Adipocyte (in vitro differentiated cells): ENCODE results near the gene CHD5.

Experiments used
- DNase-seq: peaks from one replicate; pipeline ENCODE4 v3.0.0-alpha.2; 2015; ENCODE audit warnings: low read depth
- H3K27me3 ChIP-seq: replicated peaks from 2 replicates; pipeline ENCODE4 v1.7.0; 2013; ENCODE audit warnings: mild to moderate bottlenecking, low read length, moderate library complexity; ENCODE audit not compliant: control insufficient read depth, insufficient read depth
- H3K36me3 ChIP-seq: 2 replicates; pipeline ENCODE4 v1.7.0; 2013; ENCODE audit warnings: low read length, mild to moderate bottlenecking, moderate library complexity; ENCODE audit not compliant: control insufficient read depth, insufficient read depth, severe bottlenecking
- H3K4me1 ChIP-seq: 2 replicates; pipeline ENCODE4 v1.7.0; 2013; ENCODE audit warnings: mild to moderate bottlenecking, low read length, moderate library complexity; ENCODE audit not compliant: control insufficient read depth, insufficient read depth
- H3K4me3 ChIP-seq: 2 replicates; pipeline ENCODE4 v1.7.0; 2013; ENCODE audit warnings: mild to moderate bottlenecking, low read length, moderate library complexity
- H3K9ac ChIP-seq: 2 replicates; pipeline ENCODE4 v1.7.0; 2013; ENCODE audit warnings: mild to moderate bottlenecking, low read length, moderate library complexity
- H3K9me3 ChIP-seq: 2 replicates; pipeline ENCODE4 v1.7.0; 2013; ENCODE audit warnings: mild to moderate bottlenecking, low read length, moderate library complexity; ENCODE audit not compliant: control insufficient read depth

The CHD5 gene

DNA sequence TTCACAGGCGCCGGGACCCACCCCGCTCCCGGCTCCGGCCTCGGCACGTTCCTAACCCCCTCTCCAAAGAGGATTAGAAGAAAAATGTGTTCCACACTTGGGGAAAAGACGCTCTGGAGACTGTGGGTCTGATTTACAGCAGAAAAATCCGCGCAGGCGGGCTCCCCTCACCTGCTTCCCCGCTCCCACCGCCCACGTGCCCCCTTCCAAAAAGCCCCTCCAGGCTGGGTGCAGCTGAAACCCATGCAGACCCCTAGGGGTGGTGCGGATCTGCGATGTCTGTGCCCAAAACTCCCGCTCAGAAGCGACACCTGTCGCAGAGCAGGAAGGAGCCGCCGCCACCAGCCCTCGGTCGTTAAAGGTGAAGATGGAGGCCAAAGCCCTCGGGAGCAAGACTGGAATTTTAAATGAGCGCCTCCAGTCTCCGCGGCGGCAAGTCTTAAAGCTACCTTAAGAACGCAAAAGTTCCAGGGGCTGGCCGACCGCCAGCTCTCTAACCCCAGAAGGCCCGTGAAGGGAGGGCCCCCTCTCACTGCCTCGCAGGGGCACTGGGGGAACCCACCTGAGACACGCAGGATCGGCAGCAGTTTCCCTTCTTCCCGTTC, 688 bp upstream of the CHD5 start:
- Histone ChIP-seq H3K4me1 (peaks cover 35% of the 10 kb centered on the region), H3K9me3 (no peaks in the 10 kb centered on the region), H3K9ac (no peak overlapping the region), H3K27me3 (peaks cover 32% of the 10 kb centered on the region), H3K4me3 (peak overlapping the region; percentile 27), H3K36me3 (peaks cover 5% of the 10 kb centered on the region)
- no peak for DNase-seq

DNA sequence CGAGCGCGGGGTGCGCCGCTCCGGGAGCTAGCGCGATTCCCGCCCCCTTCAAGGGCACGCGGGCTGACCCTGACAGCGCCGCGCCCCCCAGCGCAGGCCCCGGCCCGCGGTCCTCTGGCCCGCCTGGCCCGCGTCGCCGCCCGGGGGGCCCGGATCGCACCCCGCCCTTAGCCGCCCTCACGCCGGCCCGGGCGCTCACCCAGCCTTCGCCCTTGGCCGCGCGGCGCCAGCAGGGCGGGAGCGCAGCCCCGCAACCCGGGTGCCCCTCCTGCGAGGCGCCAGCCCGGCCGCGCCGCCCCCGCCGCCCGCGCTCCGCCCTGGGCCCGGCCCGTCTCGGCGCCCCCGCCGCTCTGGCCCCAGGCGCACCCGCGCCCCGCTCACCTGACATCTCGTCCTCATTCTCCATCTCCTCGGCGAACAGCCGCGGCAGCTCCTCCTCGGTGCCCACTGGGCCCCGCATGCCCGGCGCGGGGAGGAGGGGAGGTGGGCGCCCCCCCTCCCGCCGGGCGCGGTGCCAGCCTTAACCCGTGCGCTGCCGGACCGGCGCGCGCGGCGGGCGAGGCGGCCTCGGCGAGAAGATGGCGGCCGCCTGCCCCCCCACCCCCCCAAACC, 451 bp downstream of the CHD5 start:
- Histone ChIP-seq H3K9ac (no peak overlapping the region), H3K4me3 (no peak overlapping the region), H3K27me3 (peaks cover 39% of the 10 kb centered on the region), H3K9me3 (no peaks in the 10 kb centered on the region), H3K4me1 (peaks cover 27% of the 10 kb centered on the region), H3K36me3 (no peaks in the 10 kb centered on the region)
- peak; percentile 40 for DNase-seq

DNA sequence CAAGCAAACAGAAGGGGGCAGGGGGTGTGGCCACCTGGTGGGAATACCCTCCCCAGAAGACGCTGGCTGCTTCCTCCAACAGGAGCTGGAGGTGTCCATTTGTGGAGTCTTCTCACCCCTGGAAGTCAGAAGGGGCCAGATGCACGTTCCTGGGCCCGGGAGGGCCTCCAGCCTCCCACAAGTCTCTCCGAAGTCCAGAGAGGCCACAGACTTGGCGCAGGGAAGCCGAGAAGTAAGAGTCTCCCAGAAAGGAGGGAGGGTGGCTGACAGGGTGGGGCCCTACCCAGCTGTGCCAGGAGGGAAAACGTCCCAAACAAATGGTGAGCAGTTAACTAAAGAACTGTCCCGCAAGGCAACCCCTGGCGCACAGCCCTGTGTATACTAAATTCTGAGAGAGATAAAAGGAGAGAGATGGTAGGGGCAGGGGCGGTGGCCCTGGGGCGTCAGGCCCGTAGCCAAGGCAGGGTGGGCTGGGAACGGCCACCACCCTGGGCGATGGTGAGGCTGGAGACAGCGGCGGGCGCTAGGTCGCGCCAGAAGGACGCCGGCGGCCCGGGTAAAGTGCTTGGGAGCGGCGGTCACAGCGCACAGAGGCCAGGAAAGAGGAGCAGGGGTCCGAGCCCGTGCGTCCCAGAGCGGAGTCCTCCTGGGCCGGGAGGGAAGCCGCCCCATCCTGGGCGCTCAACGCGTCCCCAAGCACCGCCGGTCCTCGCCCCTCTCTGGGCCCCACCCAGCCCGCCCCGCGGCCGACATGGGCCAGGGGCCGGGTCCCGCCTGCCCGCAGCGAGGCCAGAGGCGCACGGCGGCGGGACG, 1.2 kb downstream of the CHD5 start:
- Histone ChIP-seq H3K36me3 (no peaks in the 10 kb centered on the region), H3K27me3 (peaks cover 46% of the 10 kb centered on the region), H3K4me1 (peaks cover 23% of the 10 kb centered on the region), H3K9ac (peak overlapping the region; percentile 25), H3K4me3 (no peak overlapping the region), H3K9me3 (no peaks in the 10 kb centered on the region)
- DNase-seq: peak; percentile 31

DNA sequence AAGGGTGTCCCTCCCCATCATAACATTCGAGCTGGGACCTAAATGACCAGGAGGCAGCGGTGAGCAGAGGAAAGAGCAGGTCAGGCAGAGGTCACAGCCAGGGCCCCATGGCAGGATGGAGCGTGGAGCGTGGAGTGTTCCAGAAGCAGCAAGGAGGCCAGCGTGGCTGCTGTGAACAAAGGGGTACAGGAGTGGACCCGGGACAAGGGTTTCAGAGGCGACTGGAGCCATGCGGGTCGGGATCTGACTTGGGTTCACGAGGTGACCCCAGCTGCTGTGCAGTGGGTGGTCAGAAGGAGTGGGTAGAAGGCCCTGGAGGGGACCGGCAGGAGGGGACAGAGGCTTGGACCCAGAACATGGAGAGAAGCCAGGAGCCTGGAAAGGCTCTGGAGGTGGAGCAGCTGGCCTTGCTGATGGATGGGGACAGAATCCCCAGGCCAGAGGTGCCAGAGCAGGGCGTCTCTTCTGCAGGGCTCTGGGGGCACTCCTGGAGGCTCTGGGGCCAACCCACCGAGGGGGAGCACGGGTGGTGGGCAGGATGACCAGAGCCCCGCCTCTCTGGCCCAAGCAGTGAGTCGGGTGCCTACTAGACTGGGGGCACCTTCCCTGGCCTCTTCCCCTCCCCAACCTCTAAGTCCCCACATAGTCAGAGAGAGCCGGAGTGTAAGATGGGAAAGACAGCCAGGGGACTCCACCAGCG, 2.3 kb downstream of the CHD5 start:
- Histone ChIP-seq H3K4me3 (no peak overlapping the region), H3K36me3 (no peaks in the 10 kb centered on the region), H3K27me3 (peaks cover 53% of the 10 kb centered on the region), H3K9me3 (no peaks in the 10 kb centered on the region), H3K9ac (no peak overlapping the region), H3K4me1 (peaks cover 19% of the 10 kb centered on the region)
- no peak for DNase-seq

DNA sequence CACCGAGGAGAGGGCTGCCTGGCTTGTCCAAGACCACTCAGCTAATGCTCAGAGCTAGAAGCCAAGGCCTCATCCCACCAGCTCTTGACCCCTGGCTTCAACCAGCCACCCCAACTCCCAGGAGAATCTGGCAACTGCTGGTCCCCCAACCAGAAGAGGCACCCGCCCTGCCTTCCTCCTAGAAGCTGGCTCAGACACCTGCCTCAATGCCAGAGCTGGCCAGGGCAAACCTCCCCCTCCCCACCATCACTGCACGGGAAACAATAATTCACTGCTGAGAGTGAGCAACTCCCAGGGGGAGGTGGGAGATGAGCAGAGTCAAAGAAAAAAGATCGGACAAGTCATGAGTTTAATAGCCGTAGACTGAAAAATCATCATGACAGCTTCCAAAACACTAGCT, 3.3 kb downstream of the CHD5 start:
- no peaks in the 10 kb centered on the region for H3K9me3 ChIP-seq
- DNase-seq: no peak
- H3K4me3 ChIP-seq: no peak overlapping the region
- H3K36me3 ChIP-seq: no peaks in the 10 kb centered on the region
- H3K27me3 ChIP-seq: peaks cover 59% of the 10 kb centered on the region
- H3K9ac ChIP-seq: no peak overlapping the region
- H3K4me1 ChIP-seq: peaks cover 18% of the 10 kb centered on the region

DNA sequence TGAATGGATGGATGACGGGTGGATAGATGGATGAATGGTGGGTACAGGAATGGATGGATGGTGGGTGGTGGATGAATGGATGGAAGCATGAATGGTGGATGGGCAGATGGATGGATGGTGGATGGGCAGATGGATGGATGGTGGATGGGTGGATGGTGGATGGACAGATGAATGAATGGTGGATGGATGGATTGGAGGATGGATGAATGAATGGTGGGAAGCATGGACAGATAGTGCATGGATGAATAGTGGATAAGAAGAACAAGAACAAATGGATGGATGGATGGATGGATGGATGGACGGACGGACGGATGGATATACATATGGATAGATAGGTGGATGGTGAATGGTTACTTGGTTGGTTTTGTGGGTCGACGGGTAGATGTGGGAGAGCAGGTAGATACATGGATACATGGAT, 4.7 kb downstream of the CHD5 start:
- no peak overlapping the region for H3K4me3 ChIP-seq
- H3K9ac ChIP-seq: no peak overlapping the region
- peaks cover 6% of the 10 kb centered on the region for H3K4me1 ChIP-seq
- DNase-seq: no peak
- H3K9me3 ChIP-seq: no peaks in the 10 kb centered on the region
- peaks cover 68% of the 10 kb centered on the region for H3K27me3 ChIP-seq
- no peaks in the 10 kb centered on the region for H3K36me3 ChIP-seq

DNA sequence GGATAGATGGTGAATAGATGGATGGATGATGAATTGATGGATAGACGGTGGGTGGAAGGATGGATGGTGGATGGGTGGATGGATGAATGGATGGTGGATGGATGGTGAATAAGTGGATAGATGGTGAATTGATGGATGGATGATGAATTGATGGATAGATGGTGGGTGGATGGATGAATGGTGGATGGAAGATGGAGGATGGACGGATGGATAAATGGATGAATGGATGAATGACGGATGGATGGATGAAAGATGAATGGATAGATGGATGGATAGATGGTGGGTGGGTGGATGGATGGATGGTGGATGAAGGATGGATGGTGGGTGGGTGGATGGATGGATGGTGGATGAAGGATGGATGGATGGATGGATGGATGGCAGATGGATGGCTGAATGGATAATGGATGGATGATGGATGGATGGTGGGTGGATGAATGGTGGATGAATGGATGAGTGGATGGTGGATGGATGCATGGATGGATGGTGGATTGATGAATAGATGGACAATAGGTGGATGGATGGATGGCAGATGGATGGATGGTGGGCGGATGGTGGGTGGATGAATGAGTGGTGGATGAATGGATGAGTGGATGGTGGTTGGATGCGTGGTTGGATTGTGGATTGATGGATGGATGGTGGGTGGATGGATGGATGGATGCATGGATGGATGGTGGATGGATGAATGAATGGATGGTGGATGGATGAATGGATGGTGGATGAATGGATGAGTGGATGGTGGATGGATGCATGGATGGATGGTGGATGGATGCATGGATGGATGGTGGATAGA, 5.3 kb downstream of the CHD5 start:
- Histone ChIP-seq H3K27me3 (peaks cover 71% of the 10 kb centered on the region), H3K9ac (no peak overlapping the region), H3K4me1 (peaks cover 6% of the 10 kb centered on the region), H3K9me3 (no peaks in the 10 kb centered on the region), H3K4me3 (no peak overlapping the region), H3K36me3 (no peaks in the 10 kb centered on the region)
- DNase-seq: no peak

DNA sequence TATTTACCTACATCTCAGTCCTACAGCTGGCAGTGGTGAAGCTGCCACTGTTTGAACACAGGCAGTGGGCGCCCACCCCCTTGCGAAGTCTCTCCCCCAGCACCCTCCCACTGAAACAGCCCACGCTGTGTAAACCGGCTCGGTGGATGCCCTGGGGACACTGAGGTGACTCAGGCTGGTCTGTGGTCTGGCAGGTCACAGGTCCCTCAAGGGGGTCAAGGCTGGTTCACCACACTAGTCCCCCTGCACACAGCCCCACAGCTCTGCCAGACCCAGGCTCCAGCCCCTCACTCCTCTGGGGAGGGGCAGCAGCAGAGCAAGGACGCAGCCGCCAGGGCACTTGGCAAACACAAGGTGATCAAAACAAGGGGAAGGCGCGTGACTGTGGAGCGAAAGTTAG, 7.6 kb downstream of the CHD5 start:
- Histone ChIP-seq H3K4me1 (no peaks in the 10 kb centered on the region), H3K36me3 (no peaks in the 10 kb centered on the region), H3K27me3 (peaks cover 69% of the 10 kb centered on the region), H3K4me3 (no peak overlapping the region), H3K9me3 (no peaks in the 10 kb centered on the region), H3K9ac (no peak overlapping the region)
- DNase-seq: no peak

DNA sequence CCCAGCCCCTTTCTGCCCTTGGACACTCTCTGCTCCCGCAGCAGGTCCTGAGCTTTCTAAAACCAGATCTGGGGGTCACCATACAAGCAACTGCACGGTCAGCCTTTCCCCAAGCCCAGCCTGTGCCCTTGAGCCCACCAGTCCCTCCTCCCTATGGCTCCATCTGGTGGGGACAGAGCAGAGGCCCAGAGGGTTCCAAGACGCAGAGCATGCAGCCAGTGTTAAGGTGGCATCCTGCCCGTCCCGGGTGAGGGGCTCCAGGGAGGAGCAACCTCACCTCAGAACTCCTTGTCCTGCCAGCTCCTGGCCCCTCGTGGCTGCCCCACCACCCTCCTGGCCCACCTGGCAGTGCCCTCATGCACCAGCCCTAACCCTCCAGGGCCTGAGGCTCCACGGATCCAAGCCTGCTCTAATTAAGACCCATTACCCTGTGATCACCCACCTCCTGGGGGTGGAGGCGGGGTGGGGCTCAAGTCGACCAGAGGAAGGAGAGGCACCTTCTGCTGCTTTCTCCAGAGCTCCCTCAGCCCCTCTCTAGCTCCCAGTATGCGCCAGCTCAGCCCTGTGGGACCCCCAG, 8.5 kb downstream of the CHD5 start:
- no peak for DNase-seq
- Histone ChIP-seq H3K4me3 (no peak overlapping the region), H3K9me3 (no peaks in the 10 kb centered on the region), H3K27me3 (peaks cover 69% of the 10 kb centered on the region), H3K36me3 (no peaks in the 10 kb centered on the region), H3K4me1 (no peaks in the 10 kb centered on the region), H3K9ac (no peak overlapping the region)

DNA sequence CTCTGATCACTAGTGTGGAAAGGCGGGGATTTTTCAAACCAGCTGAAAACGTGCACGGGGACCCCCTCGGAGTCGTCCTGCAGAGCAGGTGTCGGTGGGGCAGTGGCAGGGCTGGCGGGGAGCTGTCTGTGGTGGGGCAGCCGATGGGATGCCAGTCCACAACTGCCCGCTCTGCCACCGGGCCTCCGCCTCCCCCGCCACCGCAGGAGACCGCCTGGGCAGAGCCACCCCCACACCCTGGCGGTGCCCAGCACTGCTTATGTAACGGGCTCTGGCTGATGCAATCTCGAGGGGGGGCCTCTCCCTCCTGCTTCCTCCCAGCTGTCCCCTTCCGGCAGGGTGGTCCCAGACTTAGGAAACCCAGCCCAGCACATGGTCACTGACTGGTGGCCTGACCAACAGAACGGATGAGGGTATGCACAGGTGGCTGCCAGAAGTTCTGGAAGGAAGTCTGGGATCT, 9.3 kb downstream of the CHD5 start:
- H3K36me3 ChIP-seq: no peaks in the 10 kb centered on the region
- no peak overlapping the region for H3K9ac ChIP-seq
- no peak overlapping the region for H3K4me3 ChIP-seq
- no peaks in the 10 kb centered on the region for H3K9me3 ChIP-seq
- peaks cover 61% of the 10 kb centered on the region for H3K27me3 ChIP-seq
- no peaks in the 10 kb centered on the region for H3K4me1 ChIP-seq
- no peak for DNase-seq
